SK-N-MC (cell line): Measurements from ENCODE around the gene LRRC63.

Experiments
- EZH2 ChIP-seq: fragments of 200-600 bp; sonication (generic); IDR thresholded peaks from one replicate; pipeline ENCODE4 v1.6.1; 2017; ENCODE audit warnings: antibody characterized with exemption
- FOXP2 ChIP-seq: optimal IDR thresholded peaks from 2 replicates; pipeline ENCODE3; 2011; ENCODE audit warnings: mild to moderate bottlenecking, moderate library complexity; ENCODE audit not compliant: insufficient read depth; ENCODE audit errors: extremely low read length, control extremely low read depth
- POLR2AphosphoS5 ChIP-seq: IDR thresholded peaks from 2 replicates; pipeline ENCODE4 v1.6.1; 2012; ENCODE audit warnings: mild to moderate bottlenecking, low read depth, low read length, borderline replicate concordance

- TF ChIP-seq POLR2AphosphoS5 = no peak
- no peak for TF ChIP-seq EZH2
- TF ChIP-seq FOXP2 = no peak
Observed at GRCh38 chr13:46303742-46304385, 92.1 kb downstream of the LRRC63 start.
